GM23338 (cell line): Measurements from ENCODE around the gene FNDC3B. TPM values are rescaled to one million over a fixed set of nuclear protein-coding genes. Genes with fewer than 3 reads are reported as not detected.

ENCODE experiments used
- ATAC-seq: fragments of 200-7000 bp; cut with Tn5 transposase; 3 replicates; pipeline ENCODE4 v1.9.1; 2020
- DNase-seq: peaks from one replicate; pipeline ENCODE4 v3.0.0-alpha.2; 2015; ENCODE audit warnings: low spot score
- H2AFZ ChIP-seq: fragments of 200-600 bp; sonication (generic); 2 replicates; pipeline ENCODE4 v1.8.0; 2016; ENCODE audit warnings: antibody characterized with exemption, mild to moderate bottlenecking, moderate library complexity
- H3F3A ChIP-seq: fragments of 200-600 bp; sonication (generic); replicated peaks from 2 replicates; pipeline ENCODE4 v1.8.0; 2017; ENCODE audit warnings: antibody characterized with exemption, mixed run types, low read depth
- H3K27ac ChIP-seq: fragments of 200-600 bp; sonication (generic); 2 replicates; pipeline ENCODE4 v1.6.1; 2016; ENCODE audit warnings: low read depth
- H3K27me3 ChIP-seq: fragments of 200-600 bp; sonication (generic); 2 replicates; pipeline ENCODE4 v1.8.0; 2016; ENCODE audit warnings: mild to moderate bottlenecking, mixed run types, moderate library complexity; ENCODE audit not compliant: insufficient read depth
- H3K36me3 ChIP-seq: fragments of 200-600 bp; sonication (generic); 2 replicates; pipeline ENCODE4 v1.8.0; 2016; ENCODE audit warnings: mild to moderate bottlenecking; ENCODE audit not compliant: insufficient read depth
- H3K4me1 ChIP-seq: fragments of 200-600 bp; sonication (generic); 2 replicates; pipeline ENCODE4 v1.8.0; 2016; ENCODE audit warnings: mild to moderate bottlenecking, moderate library complexity; ENCODE audit not compliant: insufficient read depth
- H3K4me2 ChIP-seq: fragments of 200-600 bp; sonication (generic); 2 replicates; pipeline ENCODE4 v1.7.1; 2017; ENCODE audit warnings: mixed run types
- H3K4me3 ChIP-seq: fragments of 200-600 bp; sonication (generic); 2 replicates; pipeline ENCODE4 v1.6.1; 2016; ENCODE audit warnings: mixed run types
- H3K79me2 ChIP-seq: fragments of 200-600 bp; sonication (generic); replicated peaks from 2 replicates; pipeline ENCODE4 v1.8.0; 2017; ENCODE audit warnings: mild to moderate bottlenecking; ENCODE audit not compliant: insufficient read depth
- H3K9me2 ChIP-seq: fragments of 200-600 bp; sonication (generic); 2 replicates; pipeline ENCODE4 v1.8.0; 2017; ENCODE audit not compliant: insufficient read depth
- H4K20me1 ChIP-seq: fragments of 200-600 bp; sonication (generic); replicated peaks from 2 replicates; pipeline ENCODE4 v1.8.0; 2017; ENCODE audit warnings: mild to moderate bottlenecking; ENCODE audit not compliant: insufficient read depth
- H3K27ac Mint-ChIP-seq: 2 replicates; pipeline ENCODE4 v1.8.0; 2020; ENCODE audit warnings: inconsistent platforms, mild to moderate bottlenecking, moderate library complexity, mixed read lengths
- H3K27me3 Mint-ChIP-seq: 3 replicates; pipeline ENCODE4 v1.8.0; 2022; ENCODE audit warnings: low read depth, mild to moderate bottlenecking, moderate library complexity, mixed read lengths, inconsistent platforms; ENCODE audit not compliant: insufficient read depth, poor library complexity
- H3K36me3 Mint-ChIP-seq: 3 replicates; pipeline ENCODE4 v1.8.0; 2021; ENCODE audit warnings: low read depth, mild to moderate bottlenecking, inconsistent platforms, moderate library complexity, mixed read lengths
- H3K4me1 Mint-ChIP-seq: 3 replicates; pipeline ENCODE4 v1.8.0; 2020; ENCODE audit warnings: mild to moderate bottlenecking, inconsistent platforms, mixed read lengths
- H3K4me3 Mint-ChIP-seq: 3 replicates; pipeline ENCODE4 v1.8.0; 2021; ENCODE audit warnings: moderate library complexity, mild to moderate bottlenecking, inconsistent platforms, mixed read lengths
- H3K9me3 Mint-ChIP-seq: 3 replicates; pipeline ENCODE4 v1.8.0; 2020; ENCODE audit warnings: moderate library complexity, mild to moderate bottlenecking, inconsistent platforms, mixed read lengths
- CREB1 ChIP-seq: fragments of 250-450 bp; sonication (Bioruptor Pico); IDR thresholded peaks from 2 replicates; pipeline ENCODE4 v1.5.0; 2020; ENCODE audit warnings: low read depth, mild to moderate bottlenecking, moderate library complexity
- CTCF ChIP-seq, 2 experiments: fragments of 200-600 bp in 1 of 2; sonication (generic) in 1 of 2; conservative IDR thresholded peaks; 2 replicates each; pipeline versions ENCODE4 v1.5.1 to v1.6.1; 2016 to 2017; ENCODE audit warnings: antibody characterized with exemption in 2 of 2, low read depth in 2 of 2, mild to moderate bottlenecking in 2 of 2, moderate library complexity in 1 of 2
- ETS1 ChIP-seq: IDR thresholded peaks from 2 replicates; pipeline ENCODE4 v1.6.1; 2016; ENCODE audit warnings: antibody characterized with exemption
- EZH2 ChIP-seq: fragments of 200-600 bp; sonication (generic); IDR thresholded peaks from one replicate; pipeline ENCODE4 v1.8.0; 2017; ENCODE audit warnings: antibody characterized with exemption, mild to moderate bottlenecking, low read depth; ENCODE audit not compliant: unreplicated experiment
- EZH2phosphoT487 ChIP-seq: fragments of 200-600 bp; sonication (generic); IDR thresholded peaks from one replicate; pipeline ENCODE4 v1.8.1; 2018; ENCODE audit warnings: antibody characterized with exemption; ENCODE audit not compliant: unreplicated experiment
- JUNB ChIP-seq: IDR thresholded peaks from one replicate; pipeline ENCODE4 v1.6.1; 2016; ENCODE audit warnings: antibody characterized with exemption; ENCODE audit not compliant: unreplicated experiment
- NANOG ChIP-seq: IDR thresholded peaks from 2 replicates; pipeline ENCODE4 v1.6.1; 2016; ENCODE audit warnings: antibody characterized with exemption, borderline replicate concordance
- POLR2AphosphoS5 ChIP-seq: IDR thresholded peaks from 2 replicates; pipeline ENCODE4 v1.6.1; 2016; ENCODE audit warnings: antibody characterized with exemption, low read depth
- REST ChIP-seq: IDR thresholded peaks from one replicate; pipeline ENCODE4 v1.6.1; 2018; ENCODE audit warnings: antibody characterized with exemption; ENCODE audit not compliant: unreplicated experiment
- STAT1 ChIP-seq: IDR thresholded peaks from one replicate; pipeline ENCODE4 v1.6.1; 2016; ENCODE audit warnings: antibody characterized with exemption; ENCODE audit not compliant: unreplicated experiment
- ZNF114 ChIP-seq: fragments of 250-450 bp; sonication (Bioruptor Pico); IDR thresholded peaks from 2 replicates; pipeline ENCODE4 v1.5.0; 2020; ENCODE audit warnings: mild to moderate bottlenecking, moderate library complexity
- ZNF331 ChIP-seq: fragments of 250-450 bp; sonication (Bioruptor Pico); IDR thresholded peaks from 2 replicates; pipeline ENCODE4 v1.5.0; 2020; ENCODE audit warnings: low read depth, mild to moderate bottlenecking, moderate library complexity
- ZNF462 ChIP-seq: fragments of 250-450 bp; sonication (Bioruptor Pico); IDR thresholded peaks from 2 replicates; pipeline ENCODE4 v1.5.0; 2020; ENCODE audit warnings: mild to moderate bottlenecking, moderate library complexity
- polyA plus RNA-seq: library from polyadenylated mRNA; unstranded; fragments of >200 nt; fragmentation: Nextera tagmentation; extraction: Ambion mirVana; gene quantifications from 2 replicates; pipeline ENCODE4 v1.2.1, GENCODE V29; 2016
- total RNA-seq: library from RNA; depleted of rRNA; stranded (reverse); fragments of >200 nt; shearing (Covaris generic); gene quantifications from 2 replicates; pipeline ENCODE4 v1.2.3, GENCODE V29; 2014

FNDC3B gene
- total and polyA plus RNA-seq, 2 experiments from 2014 or later, result 19.1 to 55.4 TPM

- ATAC-seq (no peak), DNase-seq (no peak)
- Histone ChIP-seq H3K27ac (no peak overlapping the region), H3K27me3 (no peaks in the 10 kb centered on the region), H3K9me2 (no peaks in the 10 kb centered on the region), H3K79me2 (peaks cover 89% of the 10 kb centered on the region), H3K4me1 (peaks cover 18% of the 10 kb centered on the region), H3F3A (no peaks in the 10 kb centered on the region), H3K36me3 (no peaks in the 10 kb centered on the region), H3K4me2 (no peak overlapping the region), H2AFZ (no peak overlapping the region), H3K4me3 (no peak overlapping the region), H4K20me1 (peaks cover 5% of the 10 kb centered on the region; the same call in 1 of the 2 replicates)
- Mint-ChIP-seq H3K36me3 (peaks cover 22% of the 10 kb centered on the region), H3K9me3 (peaks cover 9% of the 10 kb centered on the region), H3K27me3 (peaks cover 8% of the 10 kb centered on the region), H3K4me1 (peaks cover 40% of the 10 kb centered on the region), H3K4me3 (no peak overlapping the region), H3K27ac (no peak overlapping the region)
- TF ChIP-seq STAT1 (no peak), POLR2AphosphoS5 (no peak), CREB1 (CRISPR knock-in tag) (no peak), ZNF114 (CRISPR knock-in tag) (no peak), ZNF462 (CRISPR knock-in tag) (no peak), ZNF331 (CRISPR knock-in tag) (no peak), ETS1 (no peak), JUNB (no peak), CTCF (conservative IDR thresholded peaks at IDR 0.05; ENCODE audit: low read depth in 2 of 2) (no peak), NANOG (no peak), REST (no peak), EZH2 (no peak), EZH2phosphoT487 (no peak)
Observed at GRCh38 chr3:172210355-172210754, 171.0 kb downstream of the FNDC3B start.
